SW480 (cell line): ENCODE results near the gene PRKG2.
"Not testable (repeated sequence)": the region's sequence is repeated elsewhere in the genome, so short reads cannot be mapped to it uniquely, and the experiment has no call there.

Experiments used
- DNase-seq: peaks from one replicate; pipeline ENCODE4 v3.0.0-alpha.2; 2016; ENCODE audit warnings: low spot score

PRKG2 gene, protein sequence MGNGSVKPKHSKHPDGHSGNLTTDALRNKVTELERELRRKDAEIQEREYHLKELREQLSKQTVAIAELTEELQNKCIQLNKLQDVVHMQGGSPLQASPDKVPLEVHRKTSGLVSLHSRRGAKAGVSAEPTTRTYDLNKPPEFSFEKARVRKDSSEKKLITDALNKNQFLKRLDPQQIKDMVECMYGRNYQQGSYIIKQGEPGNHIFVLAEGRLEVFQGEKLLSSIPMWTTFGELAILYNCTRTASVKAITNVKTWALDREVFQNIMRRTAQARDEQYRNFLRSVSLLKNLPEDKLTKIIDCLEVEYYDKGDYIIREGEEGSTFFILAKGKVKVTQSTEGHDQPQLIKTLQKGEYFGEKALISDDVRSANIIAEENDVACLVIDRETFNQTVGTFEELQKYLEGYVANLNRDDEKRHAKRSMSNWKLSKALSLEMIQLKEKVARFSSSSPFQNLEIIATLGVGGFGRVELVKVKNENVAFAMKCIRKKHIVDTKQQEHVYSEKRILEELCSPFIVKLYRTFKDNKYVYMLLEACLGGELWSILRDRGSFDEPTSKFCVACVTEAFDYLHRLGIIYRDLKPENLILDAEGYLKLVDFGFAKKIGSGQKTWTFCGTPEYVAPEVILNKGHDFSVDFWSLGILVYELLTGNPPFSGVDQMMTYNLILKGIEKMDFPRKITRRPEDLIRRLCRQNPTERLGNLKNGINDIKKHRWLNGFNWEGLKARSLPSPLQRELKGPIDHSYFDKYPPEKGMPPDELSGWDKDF

GRCh38 chr4:81214881-81215868 lies at the start of gene PRKG2:
TSS of gene PRKG2 (minus strand) at chr4:81215222. CDS start at chr4:81205047, 10,175 bp downstream.
- DNase-seq, result no peak

GRCh38 chr4:81260443-81261101 lies 45.5 kb upstream of the PRKG2 start:
- no peak for DNase-seq

- DNase-seq, result no peak
Measured at GRCh38 chr4:81258841-81259550, 44.0 kb upstream of the PRKG2 start.

DNA sequence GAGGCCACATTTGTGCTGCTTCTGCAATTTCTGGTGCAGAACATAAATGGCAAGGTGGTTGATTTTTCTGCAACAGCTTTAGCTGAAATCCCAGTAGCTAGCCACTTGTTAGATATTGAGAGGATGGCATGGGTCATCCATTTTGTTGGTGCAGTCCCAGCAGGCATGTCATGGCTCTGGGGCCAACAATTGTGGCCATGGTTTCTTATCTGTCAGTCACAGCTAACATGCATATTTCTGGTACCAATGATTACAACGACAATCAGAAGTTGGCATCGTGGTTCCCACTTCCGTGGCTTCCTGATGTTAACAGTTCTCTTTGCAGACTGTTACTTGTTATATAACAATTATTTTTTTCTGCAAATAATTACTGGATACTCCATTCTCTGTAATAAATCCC lies 42.8 kb upstream of the PRKG2 start:
- DNase-seq, result no peak

GRCh38 chr4:81257021-81257420 lies 42.0 kb upstream of the PRKG2 start:
- no peak for DNase-seq

DNA sequence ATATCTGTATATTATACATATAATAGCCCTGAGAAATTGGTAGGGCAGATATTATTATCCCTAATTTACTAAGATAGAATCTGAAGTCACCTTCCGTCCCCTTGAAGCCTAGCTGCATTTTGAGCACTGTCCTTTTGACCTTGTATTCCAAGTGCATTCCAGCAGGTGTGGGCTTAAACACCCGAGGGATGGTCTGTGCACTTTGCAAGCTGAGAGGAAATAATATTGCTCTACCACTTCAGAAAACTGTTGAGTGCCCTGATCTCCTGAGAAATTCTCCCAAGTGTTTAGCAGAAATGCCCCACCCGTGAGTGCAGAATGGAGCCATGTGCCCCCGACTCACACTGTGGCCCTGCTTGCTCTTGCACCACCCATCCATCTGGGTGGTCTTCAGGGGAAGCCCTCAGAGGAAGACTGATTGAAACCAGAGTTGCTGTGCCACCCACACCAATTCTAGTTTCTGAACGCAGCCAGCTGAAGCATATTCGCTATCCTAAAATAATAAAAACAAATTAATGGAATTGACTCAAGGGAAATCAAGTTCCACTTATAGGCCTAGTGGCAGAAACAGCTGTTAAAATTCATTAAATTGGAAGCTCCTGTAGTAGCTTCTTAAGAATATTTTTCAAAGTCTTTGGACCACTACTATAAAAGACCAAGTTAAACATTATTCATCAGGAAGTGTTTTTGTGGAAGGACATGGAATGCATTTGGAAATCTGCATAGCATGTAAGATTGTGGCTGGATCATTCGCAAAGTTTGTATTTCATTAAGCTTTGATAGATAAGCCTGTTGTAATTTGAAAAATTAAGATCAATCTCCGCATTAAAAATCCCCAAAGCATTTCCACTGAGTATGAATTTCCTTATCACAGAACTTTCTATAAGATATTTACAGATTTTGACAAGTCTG lies 41.3 kb upstream of the PRKG2 start:
- DNase-seq, result no peak

GRCh38 chr4:81255524-81255923 lies 40.5 kb upstream of the PRKG2 start:
- no peak for DNase-seq

GRCh38 chr4:81250430-81250829 lies 35.4 kb upstream of the PRKG2 start:
- no peak for DNase-seq

DNA sequence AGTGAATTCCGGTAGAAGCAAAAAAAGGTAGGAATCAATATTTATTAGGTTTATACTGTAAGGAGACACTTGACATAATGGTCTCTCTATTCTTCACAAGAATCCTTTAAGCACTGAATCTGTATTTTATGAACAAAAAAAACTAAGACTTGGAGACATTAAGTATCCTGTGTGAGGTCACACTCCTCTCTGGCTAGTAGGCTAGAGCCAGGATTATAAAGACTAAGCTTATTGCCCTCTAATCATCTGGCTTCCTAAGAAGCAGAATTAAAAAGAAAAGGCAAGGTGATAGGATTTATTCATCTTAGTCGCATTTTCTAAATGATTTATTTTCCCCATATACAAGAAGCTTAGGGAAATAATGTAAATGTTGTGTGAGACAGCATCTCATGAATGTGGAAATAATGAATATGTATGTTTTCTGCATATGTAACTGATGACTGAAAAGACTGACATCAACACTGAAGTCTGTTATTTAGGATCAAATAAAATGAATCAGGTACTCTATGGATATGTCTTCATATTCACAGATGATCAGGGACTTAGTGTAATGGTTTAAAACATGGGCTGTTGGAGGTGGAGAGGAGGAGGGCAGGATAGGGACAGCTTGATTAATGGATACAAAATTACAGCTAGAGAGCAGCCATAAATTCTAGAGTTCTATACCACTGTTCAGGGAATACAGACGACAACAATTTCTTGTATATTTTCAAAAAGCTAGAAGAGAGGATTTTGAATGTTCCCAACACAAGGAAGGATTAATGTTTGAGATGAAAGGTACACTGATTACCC lies 30.4 kb upstream of the PRKG2 start:
- no peak for DNase-seq

- DNase-seq, result no peak
Measured at GRCh38 chr4:81237791-81238190, 22.8 kb upstream of the PRKG2 start.

DNA sequence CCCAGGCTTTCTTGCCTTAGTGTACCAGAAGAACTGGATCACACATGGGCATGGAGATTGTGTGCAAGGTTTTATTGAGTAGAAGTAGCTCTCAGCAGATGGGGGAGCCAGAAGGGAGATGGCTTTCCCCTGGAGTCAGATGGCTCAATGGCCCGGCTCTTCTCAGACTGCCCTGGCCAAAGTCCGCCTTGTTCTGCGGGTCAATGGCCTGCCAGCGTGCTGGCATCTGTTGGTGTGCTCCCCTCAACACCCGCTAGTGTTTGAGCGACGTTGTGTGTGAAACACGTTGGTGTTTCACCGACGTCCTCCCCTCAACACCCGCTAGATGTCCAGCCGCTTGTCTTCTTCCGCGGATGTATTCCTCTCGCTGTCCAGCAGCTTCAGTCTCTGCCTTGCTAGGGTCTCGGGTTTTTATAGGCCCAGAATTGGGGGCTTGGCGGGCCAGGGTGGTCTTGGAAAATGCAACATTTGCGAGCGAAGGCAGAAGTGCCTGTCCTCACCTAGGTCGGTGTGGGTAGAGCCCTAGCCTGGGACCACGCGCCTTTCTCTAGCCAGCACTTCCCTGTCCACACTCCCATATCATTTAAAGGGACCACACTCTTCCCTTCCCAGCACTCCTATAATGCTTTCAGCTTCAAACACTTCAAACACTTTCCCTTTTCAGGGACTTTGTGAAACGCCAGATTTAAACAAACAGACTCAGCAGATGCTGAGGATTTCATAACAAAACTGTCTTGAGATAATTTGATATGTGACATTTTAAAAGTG lies 21.1 kb upstream of the PRKG2 start:
- no peak for DNase-seq

DNA sequence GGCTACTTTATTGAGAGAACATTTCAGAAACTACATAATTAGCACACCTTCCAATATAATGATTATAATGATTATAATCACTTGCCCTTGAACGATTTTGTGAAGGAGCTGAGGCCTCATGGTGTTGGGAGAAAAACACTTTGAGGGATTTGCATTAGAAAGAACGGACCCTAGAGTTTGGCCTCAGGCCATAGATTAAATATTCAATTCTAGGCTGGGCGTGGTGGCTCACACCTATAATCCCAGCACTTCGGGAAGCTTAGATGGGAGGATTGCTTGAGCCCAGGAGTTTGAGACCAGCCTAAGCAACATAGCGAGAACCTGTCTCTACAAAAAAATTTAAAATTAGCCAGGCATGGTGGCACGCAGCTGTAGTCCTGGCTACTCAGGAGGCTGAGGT lies 12.9 kb upstream of the PRKG2 start:
- no peak for DNase-seq

DNA sequence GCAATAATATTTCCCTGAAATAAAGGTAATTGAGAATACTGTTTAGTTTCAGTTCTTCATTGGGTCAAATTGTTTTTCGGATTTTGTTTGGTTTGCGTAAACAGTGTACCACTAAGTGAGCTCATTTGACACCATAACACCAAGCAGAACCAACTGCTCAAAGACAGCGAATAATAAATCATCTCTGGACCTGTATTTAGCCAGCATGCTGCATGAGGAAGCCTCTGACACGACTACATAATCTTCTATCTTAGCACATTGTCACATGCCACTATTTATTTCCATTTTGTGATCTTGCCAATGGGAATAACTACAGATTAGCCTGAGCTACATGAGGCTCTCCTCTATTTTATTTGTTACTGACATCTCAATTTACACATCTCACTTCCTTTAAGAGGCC lies 12.1 kb upstream of the PRKG2 start:
- DNase-seq, result no peak

- no peak for DNase-seq
Measured at GRCh38 chr4:81225252-81225651, 10.2 kb upstream of the PRKG2 start.

- not testable (repeated sequence) for DNase-seq
Measured at GRCh38 chr4:81222082-81222472, 7.1 kb upstream of the PRKG2 start.

GRCh38 chr4:81221303-81222081 lies 6.5 kb upstream of the PRKG2 start:
- DNase-seq, result no peak

DNA sequence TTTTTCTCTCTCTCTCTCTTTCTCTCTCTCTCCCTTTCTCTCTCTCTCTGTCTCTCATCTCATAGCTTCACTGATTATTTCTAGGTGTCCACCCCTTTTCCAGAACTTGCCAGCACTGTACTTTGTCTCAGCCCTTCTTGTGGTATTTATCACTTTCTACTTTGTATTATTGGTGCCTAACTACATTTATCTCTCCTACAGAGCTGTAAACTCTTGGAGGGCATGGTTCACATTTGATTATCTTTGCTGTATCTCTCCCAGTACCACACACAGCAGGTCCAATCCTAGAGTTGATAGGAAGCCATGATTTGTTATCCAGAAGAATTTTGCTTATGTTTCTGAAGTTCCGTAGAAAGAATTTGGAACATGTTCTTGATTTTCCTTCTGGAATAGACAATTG lies 5.2 kb upstream of the PRKG2 start:
- DNase-seq, result no peak

DNA sequence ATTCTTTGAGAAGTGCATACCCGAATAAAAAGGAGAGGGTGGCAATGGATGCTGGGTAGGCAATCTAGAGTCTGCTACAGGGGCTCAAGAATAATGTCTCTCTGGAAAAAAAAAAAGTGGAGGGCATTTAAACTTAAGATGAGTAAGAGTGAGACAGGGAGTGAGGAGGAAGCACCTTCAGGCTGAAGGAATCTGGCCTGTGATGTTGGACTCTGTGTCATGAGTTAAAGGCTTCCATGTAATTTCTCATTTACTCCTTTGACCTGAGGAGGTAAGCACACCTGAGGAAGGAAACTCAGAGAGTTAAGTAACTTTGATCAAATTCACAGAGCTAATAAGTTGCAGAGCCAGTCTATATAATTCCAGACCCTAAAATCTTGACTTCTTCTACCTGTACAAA lies 3.2 kb upstream of the PRKG2 start:
- no peak for DNase-seq
